K562 (cell line): ENCODE measurements around the gene PLA2G2C. TPM values are rescaled to one million over a fixed set of nuclear protein-coding genes. Genes with fewer than 3 reads are reported as not detected.
A peak's percentile ranks its signal among the peaks of the same experiment; 100 is the strongest.

ENCODE experiments used
- AFF1 ChIP-seq, 2 experiments: fragments of 450-650 bp; IDR thresholded peaks; 2 replicates each; pipeline ENCODE4 v1.6.1; 2018; ENCODE audit warnings: mild to moderate bottlenecking in 2 of 2, low read depth in 1 of 2; ENCODE audit not compliant: partially characterized antibody in 2 of 2
- CBX3 ChIP-seq, 2 experiments: IDR thresholded peaks; 1 replicate in 1 of 2; 2 replicates in 1 of 2; pipeline ENCODE4 v1.6.1; 2012; ENCODE audit warnings: inconsistent platforms in 2 of 2, low read length in 2 of 2, borderline replicate concordance in 1 of 2, control low read depth in 1 of 2
- GTF2E2 ChIP-seq: fragments of 200-800 bp; sonication (Bioruptor generic); IDR thresholded peaks from 2 replicates; pipeline ENCODE4 v1.6.1; 2016; ENCODE audit warnings: missing genetic modification characterization, missing compliant biosample characterization
- HBP1 ChIP-seq: fragments of 450-650 bp; formaldehyde crosslinking; IDR thresholded peaks from 2 replicates; pipeline ENCODE4 v1.4.0; 2022; ENCODE audit warnings: missing genetic modification characterization
- KAT8 ChIP-seq: fragments of 450-650 bp; IDR thresholded peaks from 2 replicates; pipeline ENCODE4 v1.6.1; 2016; ENCODE audit warnings: low read depth, mild to moderate bottlenecking
- LEF1 ChIP-seq: fragments of 450-650 bp; IDR thresholded peaks from 2 replicates; pipeline ENCODE4 v1.6.1; 2016; ENCODE audit warnings: mild to moderate bottlenecking
- MLLT1 ChIP-seq, 2 experiments: fragments of 450-650 bp; IDR thresholded peaks; 2 replicates each; pipeline ENCODE4 v1.6.1; 2016
- OTX1 ChIP-seq: fragments of 450-650 bp; formaldehyde crosslinking; IDR thresholded peaks from 2 replicates; pipeline ENCODE4 v1.4.0; 2022; ENCODE audit warnings: mild to moderate bottlenecking
- RAD21 ChIP-seq, 2 experiments: fragments of 250-450 bp in 1 of 2; fragments of 450-650 bp in 1 of 2; sonication (Bioruptor Pico) in 1 of 2; formaldehyde crosslinking in 1 of 2; IDR thresholded peaks in 1 of 2; conservative IDR thresholded peaks in 1 of 2; 2 replicates each; pipeline versions ENCODE4 v1.4.0 to v1.8.0; 2020 to 2022; ENCODE audit warnings: mild to moderate bottlenecking in 2 of 2, moderate library complexity in 1 of 2
- RCOR1 ChIP-seq, 2 experiments: IDR thresholded peaks; 2 replicates each; pipeline ENCODE4 v1.6.1; 2012; ENCODE audit warnings: low read depth in 2 of 2, low read length in 2 of 2, borderline replicate concordance in 1 of 2, improper control_type of control experiment in 1 of 2
- RNF2 ChIP-seq: sonication (generic); IDR thresholded peaks from 2 replicates; pipeline ENCODE4 v1.6.1; 2016
- SPI1 ChIP-seq: IDR thresholded peaks from 2 replicates; pipeline ENCODE4 v1.6.1; 2011; ENCODE audit warnings: low read depth, low read length, control low read depth, borderline replicate concordance
- polyA plus RNA-seq, 8 experiments: library from polyadenylated mRNA; depleted of rRNA in 4 of 8; stranded (reverse) in 5 of 8; unstranded in 3 of 8; fragments of >200 nt; fragmentation: Nextera tagmentation in 2 of 8; fragmentation: Illumina TruSeq in 1 of 8; extraction: Ambion mirVana in 2 of 8; extraction: Trizol in 1 of 8; gene quantifications; 2 replicates each; pipeline versions ENCODE4 v1.2.1 to v1.2.3, GENCODE V29; 2011 to 2014; ENCODE audit warnings: inconsistent platforms in 1 of 8, missing spikeins in 1 of 8
- total RNA-seq, 7 experiments: library from RNA; depleted of rRNA in 6 of 7; stranded (reverse); fragments of >200 nt in 6 of 7; fragmentation: Illumina TruSeq in 2 of 7; extraction: Trizol in 2 of 7; gene quantifications; 2 replicates each; pipeline versions ENCODE4 v1.2.1 to v1.2.3, GENCODE V29; 2011 to 2021; ENCODE audit warnings: low replicate concordance in 1 of 7
- TF ChIP-seq, protein P1 (sequence below): fragments of 250-450 bp; sonication (Bioruptor Pico); IDR thresholded peaks from 2 replicates; pipeline ENCODE4 v1.9.0; 2021; ENCODE audit warnings: mild to moderate bottlenecking
- TF ChIP-seq, protein P2 (sequence below): fragments of 250-450 bp; sonication (Bioruptor Pico); IDR thresholded peaks from 2 replicates; pipeline ENCODE4 v1.5.0; 2022; ENCODE audit warnings: mild to moderate bottlenecking
- TF ChIP-seq, protein P3 (sequence below): fragments of 450-650 bp; IDR thresholded peaks from 2 replicates; pipeline ENCODE4 v1.7.0; 2016; ENCODE audit warnings: borderline replicate concordance

PLA2G2C gene
- total and polyA plus RNA-seq, 9 of the 15 experiments (the other 6 are each of a cell fraction or from before 2014, with no cell fraction given), result 0.14 to 0.49 (median 0.21) TPM

GRCh38 chr1:20184481-20184900 is 1.8 kb downstream of the PLA2G2C start (continued):
- TF ChIP-seq CBX3 (IDR thresholded peaks at IDR 0.05; ENCODE audit: borderline replicate concordance in 1 of 2, low read length in 2 of 2), result peak in 1 of 2 experiments; percentile 20; a peak in 1 of 3 replicates
- TF ChIP-seq, protein P1, sequence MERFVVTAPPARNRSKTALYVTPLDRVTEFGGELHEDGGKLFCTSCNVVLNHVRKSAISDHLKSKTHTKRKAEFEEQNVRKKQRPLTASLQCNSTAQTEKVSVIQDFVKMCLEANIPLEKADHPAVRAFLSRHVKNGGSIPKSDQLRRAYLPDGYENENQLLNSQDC (CRISPR knock-in tag), result no peak
- TF ChIP-seq, protein P2, sequence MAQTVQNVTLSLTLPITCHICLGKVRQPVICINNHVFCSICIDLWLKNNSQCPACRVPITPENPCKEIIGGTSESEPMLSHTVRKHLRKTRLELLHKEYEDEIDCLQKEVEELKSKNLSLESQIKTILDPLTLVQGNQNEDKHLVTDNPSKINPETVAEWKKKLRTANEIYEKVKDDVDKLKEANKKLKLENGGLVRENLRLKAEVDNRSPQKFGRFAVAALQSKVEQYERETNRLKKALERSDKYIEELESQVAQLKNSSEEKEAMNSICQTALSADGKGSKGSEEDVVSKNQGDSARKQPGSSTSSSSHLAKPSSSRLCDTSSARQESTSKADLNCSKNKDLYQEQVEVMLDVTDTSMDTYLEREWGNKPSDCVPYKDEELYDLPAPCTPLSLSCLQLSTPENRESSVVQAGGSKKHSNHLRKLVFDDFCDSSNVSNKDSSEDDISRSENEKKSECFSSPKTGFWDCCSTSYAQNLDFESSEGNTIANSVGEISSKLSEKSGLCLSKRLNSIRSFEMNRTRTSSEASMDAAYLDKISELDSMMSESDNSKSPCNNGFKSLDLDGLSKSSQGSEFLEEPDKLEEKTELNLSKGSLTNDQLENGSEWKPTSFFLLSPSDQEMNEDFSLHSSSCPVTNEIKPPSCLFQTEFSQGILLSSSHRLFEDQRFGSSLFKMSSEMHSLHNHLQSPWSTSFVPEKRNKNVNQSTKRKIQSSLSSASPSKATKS, result no peak
- TF ChIP-seq MLLT1 (IDR thresholded peaks at IDR 0.05), result peak in 1 of 2 experiments; percentile 76; a peak in 2 of 4 replicates
- TF ChIP-seq AFF1 (IDR thresholded peaks at IDR 0.05; ENCODE audit: low read depth in 1 of 2, partially characterized antibody in 2 of 2), result peak in 1 of 2 experiments; percentile 78
- TF ChIP-seq OTX1 (CRISPR knock-in tag), result 0 out of 2 replicates have a peak, but pooled peaks have one; percentile 24
- TF ChIP-seq RNF2, result no peak
- TF ChIP-seq KAT8, result no peak
- TF ChIP-seq, protein P3, sequence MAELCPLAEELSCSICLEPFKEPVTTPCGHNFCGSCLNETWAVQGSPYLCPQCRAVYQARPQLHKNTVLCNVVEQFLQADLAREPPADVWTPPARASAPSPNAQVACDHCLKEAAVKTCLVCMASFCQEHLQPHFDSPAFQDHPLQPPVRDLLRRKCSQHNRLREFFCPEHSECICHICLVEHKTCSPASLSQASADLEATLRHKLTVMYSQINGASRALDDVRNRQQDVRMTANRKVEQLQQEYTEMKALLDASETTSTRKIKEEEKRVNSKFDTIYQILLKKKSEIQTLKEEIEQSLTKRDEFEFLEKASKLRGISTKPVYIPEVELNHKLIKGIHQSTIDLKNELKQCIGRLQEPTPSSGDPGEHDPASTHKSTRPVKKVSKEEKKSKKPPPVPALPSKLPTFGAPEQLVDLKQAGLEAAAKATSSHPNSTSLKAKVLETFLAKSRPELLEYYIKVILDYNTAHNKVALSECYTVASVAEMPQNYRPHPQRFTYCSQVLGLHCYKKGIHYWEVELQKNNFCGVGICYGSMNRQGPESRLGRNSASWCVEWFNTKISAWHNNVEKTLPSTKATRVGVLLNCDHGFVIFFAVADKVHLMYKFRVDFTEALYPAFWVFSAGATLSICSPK, result no peak
- TF ChIP-seq GTF2E2 (tag), result 0 out of 2 replicates have a peak, but pooled peaks have one; percentile 58
- TF ChIP-seq LEF1, result no peak
- peak in 1 of 2 experiments; percentile 20; a peak in 2 of 4 replicates for TF ChIP-seq RCOR1 (IDR thresholded peaks at IDR 0.05; ENCODE audit: borderline replicate concordance in 1 of 2, low read depth in 2 of 2, low read length in 2 of 2)
- peak; percentile 15 to 64; a peak in 3 of 4 replicates for TF ChIP-seq RAD21 (CRISPR knock-in tag; conservative IDR thresholded peaks at IDR 0.05 in 1 of 2, IDR thresholded peaks at IDR 0.05 in 1 of 2)
- 0 out of 2 replicates have a peak, but pooled peaks have one; percentile 36 for TF ChIP-seq HBP1
- peak; percentile 62; the same call in 1 of the 2 replicates for TF ChIP-seq SPI1
